Measurements from ENCODE around the gene SLC34A3.

- TF ChIP-seq CTCF (IDR thresholded peaks at IDR 0.05) (no peak), POLR2A (IDR thresholded peaks at IDR 0.05) (no peak), EP300 (IDR thresholded peaks at IDR 0.05) (no peak)
Measured at GRCh38 chr9:137247135-137247915, 16.6 kb downstream of the SLC34A3 start.

All from ovary (tissue), 3 donors.